Kidney tubule cell (primary cell): Measurements from ENCODE around the gene SCRN3.
"Not testable (repeated sequence)": the region's sequence is repeated elsewhere in the genome, so short reads cannot be mapped to it uniquely, and the experiment has no call there.

Source experiments
- DNase-seq: peaks from one replicate; pipeline ENCODE4 v3.0.0-alpha.2; 2018; ENCODE audit warnings: low spot score

SCRN3 gene

GRCh38 chr2:174403628-174404027 lies 8.1 kb downstream of the SCRN3 start:
- DNase-seq = no peak

- DNase-seq = not testable (repeated sequence)
These were observed 14.5 kb downstream of the SCRN3 start for GRCh38 chr2:174410039-174410438.

GRCh38 chr2:174412256-174412655 lies 16.7 kb downstream of the SCRN3 start:
- no peak for DNase-seq

- no peak for DNase-seq
These were observed 32.7 kb downstream of the SCRN3 start for GRCh38 chr2:174428214-174428613.

GRCh38 chr2:174430066-174430465 lies 34.5 kb downstream of the SCRN3 start:
- DNase-seq = no peak

- no peak for DNase-seq
These were observed 36.4 kb downstream of the SCRN3 start for GRCh38 chr2:174431902-174432301.

- DNase-seq = peak; percentile 37
These were observed 40.8 kb downstream of the SCRN3 start for GRCh38 chr2:174436351-174436750.

GRCh38 chr2:174438146-174438886 lies 42.8 kb downstream of the SCRN3 start:
- DNase-seq = no peak

GRCh38 chr2:174439323-174439722 lies 43.8 kb downstream of the SCRN3 start:
- DNase-seq = no peak

GRCh38 chr2:174439950-174440349 lies 44.4 kb downstream of the SCRN3 start:
- no peak for DNase-seq

GRCh38 chr2:174442546-174443510 lies 47.3 kb downstream of the SCRN3 start:
- peak; percentile 89 for DNase-seq

GRCh38 chr2:174444761-174445160 lies 49.2 kb downstream of the SCRN3 start:
- no peak for DNase-seq

- no peak for DNase-seq
These were observed 49.7 kb downstream of the SCRN3 start for GRCh38 chr2:174445248-174445647.

GRCh38 chr2:174446531-174446930 lies 51.0 kb downstream of the SCRN3 start:
- DNase-seq = no peak

GRCh38 chr2:174449033-174449432 lies 53.5 kb downstream of the SCRN3 start:
- no peak for DNase-seq

GRCh38 chr2:174450021-174450816 lies 54.7 kb downstream of the SCRN3 start:
- no peak for DNase-seq

GRCh38 chr2:174454566-174454965 lies 59.0 kb downstream of the SCRN3 start:
- DNase-seq = no peak

- no peak for DNase-seq
These were observed 65.7 kb downstream of the SCRN3 start for GRCh38 chr2:174461221-174461620.

GRCh38 chr2:174465327-174465726 lies 69.8 kb downstream of the SCRN3 start:
- no peak for DNase-seq

GRCh38 chr2:174473796-174474195 lies 78.3 kb downstream of the SCRN3 start:
- DNase-seq = peak; percentile 67

GRCh38 chr2:174477759-174478158 lies 82.2 kb downstream of the SCRN3 start:
- no peak for DNase-seq
